ENCODE measurements around the gene FXYD1. TPM values are rescaled to one million over a fixed set of nuclear protein-coding genes. Genes with fewer than 3 reads are reported as not detected.

FXYD1 gene
- total and polyA plus RNA-seq, 3 donors from 2014 or later = 2.3 to 48.5 (median 11.1) TPM

DNA sequence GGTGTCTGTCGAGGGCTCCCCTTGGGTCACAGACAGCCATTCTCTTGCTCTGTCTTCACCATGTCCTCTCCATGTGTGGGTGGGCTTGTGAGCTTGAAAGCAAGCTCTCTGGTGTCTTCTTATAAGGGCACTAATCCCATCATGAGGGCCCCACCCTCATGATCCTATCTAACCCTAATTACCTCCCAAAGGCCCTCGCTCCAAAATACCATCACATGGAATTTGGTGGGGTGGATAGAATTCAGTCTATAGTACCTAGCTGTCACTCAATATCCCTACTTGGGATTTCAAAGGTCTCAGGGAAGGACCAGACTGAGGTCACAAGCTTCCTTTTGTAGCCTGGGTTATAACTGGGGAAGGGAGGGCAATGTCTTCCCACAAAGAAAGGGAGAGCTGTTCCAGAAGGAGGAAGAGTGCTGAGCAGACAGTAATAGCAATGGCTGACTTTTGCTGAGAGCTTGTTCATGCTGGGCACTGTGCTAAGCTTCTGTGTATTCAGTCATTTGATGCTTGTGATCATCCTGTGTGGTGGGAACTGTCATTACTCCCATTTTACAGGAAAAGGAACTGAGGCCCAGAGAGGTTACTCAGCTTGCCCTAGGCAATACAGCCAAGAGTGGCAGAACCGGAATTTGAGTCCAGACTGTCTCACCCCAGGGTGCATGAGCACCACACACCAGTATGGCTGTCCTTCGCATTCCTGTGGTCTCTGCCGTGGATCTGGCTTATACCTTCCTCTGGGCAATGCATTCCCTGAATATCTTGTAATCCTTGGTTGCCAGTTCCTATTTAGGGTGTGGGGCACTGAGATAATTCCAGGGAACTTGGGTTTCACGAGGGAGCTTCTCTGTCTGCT, 24.1 kb downstream of the FXYD1 start:
- no peaks in the 10 kb centered on the region for H3K4me1 ChIP-seq
- no peak overlapping the region for H3K27ac ChIP-seq
- H3K27me3 ChIP-seq = no peaks in the 10 kb centered on the region
- intact Hi-C loops (cut with DNase I; ENCODE audit: low total_unique reads) = no loop called here
- 80 to 90% methylated on average over 6 of the region's 6 CpGs for WGBS, 2 donors
- no peaks in the 10 kb centered on the region for H3K9me3 ChIP-seq
- no peaks in the 10 kb centered on the region for H3K36me3 ChIP-seq (ENCODE audit: low read depth, missing control alignments)
- TF ChIP-seq, protein P1, sequence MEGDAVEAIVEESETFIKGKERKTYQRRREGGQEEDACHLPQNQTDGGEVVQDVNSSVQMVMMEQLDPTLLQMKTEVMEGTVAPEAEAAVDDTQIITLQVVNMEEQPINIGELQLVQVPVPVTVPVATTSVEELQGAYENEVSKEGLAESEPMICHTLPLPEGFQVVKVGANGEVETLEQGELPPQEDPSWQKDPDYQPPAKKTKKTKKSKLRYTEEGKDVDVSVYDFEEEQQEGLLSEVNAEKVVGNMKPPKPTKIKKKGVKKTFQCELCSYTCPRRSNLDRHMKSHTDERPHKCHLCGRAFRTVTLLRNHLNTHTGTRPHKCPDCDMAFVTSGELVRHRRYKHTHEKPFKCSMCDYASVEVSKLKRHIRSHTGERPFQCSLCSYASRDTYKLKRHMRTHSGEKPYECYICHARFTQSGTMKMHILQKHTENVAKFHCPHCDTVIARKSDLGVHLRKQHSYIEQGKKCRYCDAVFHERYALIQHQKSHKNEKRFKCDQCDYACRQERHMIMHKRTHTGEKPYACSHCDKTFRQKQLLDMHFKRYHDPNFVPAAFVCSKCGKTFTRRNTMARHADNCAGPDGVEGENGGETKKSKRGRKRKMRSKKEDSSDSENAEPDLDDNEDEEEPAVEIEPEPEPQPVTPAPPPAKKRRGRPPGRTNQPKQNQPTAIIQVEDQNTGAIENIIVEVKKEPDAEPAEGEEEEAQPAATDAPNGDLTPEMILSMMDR (IDR thresholded peaks at IDR 0.05) = no peak
- no peak for TF ChIP-seq POLR2A (IDR thresholded peaks at IDR 0.05)
- H3K4me3 ChIP-seq = no peak overlapping the region
- DNase-seq = no peak

DNA sequence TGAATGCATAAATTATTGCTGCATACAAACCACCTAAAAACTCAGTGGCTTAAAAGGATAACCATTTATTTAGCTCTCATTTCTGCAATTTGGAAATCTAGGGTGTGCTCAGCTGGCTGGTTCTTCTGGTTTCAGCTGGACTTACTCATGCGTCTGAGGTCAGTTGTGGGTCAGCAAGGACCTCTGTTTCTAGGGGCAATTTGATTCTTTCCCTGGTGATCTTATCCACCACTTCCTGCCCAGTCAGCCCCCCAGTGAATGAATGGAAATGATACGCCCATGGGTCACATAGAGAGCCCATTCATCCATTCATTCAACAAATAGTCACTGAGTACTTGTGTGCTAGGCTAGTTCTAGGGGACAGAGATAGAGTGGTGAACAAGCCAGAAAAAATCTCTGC, 25.8 kb downstream of the FXYD1 start:
- TF ChIP-seq POLR2A (IDR thresholded peaks at IDR 0.05) = no peak
- TF ChIP-seq, protein P1 (IDR thresholded peaks at IDR 0.05) = no peak
- no peaks in the 10 kb centered on the region for H3K36me3 ChIP-seq (ENCODE audit: low read depth, missing control alignments)
- intact Hi-C loops (cut with DNase I; ENCODE audit: low total_unique reads) = no loop called here
- no peaks in the 10 kb centered on the region for H3K9me3 ChIP-seq
- H3K4me1 ChIP-seq = no peaks in the 10 kb centered on the region
- DNase-seq = no peak
- no peak overlapping the region for H3K27ac ChIP-seq
- WGBS, 2 donors = 63 to 90% methylated on average over 2 of the region's 2 CpGs
- no peaks in the 10 kb centered on the region for H3K27me3 ChIP-seq
- H3K4me3 ChIP-seq = no peak overlapping the region

DNA sequence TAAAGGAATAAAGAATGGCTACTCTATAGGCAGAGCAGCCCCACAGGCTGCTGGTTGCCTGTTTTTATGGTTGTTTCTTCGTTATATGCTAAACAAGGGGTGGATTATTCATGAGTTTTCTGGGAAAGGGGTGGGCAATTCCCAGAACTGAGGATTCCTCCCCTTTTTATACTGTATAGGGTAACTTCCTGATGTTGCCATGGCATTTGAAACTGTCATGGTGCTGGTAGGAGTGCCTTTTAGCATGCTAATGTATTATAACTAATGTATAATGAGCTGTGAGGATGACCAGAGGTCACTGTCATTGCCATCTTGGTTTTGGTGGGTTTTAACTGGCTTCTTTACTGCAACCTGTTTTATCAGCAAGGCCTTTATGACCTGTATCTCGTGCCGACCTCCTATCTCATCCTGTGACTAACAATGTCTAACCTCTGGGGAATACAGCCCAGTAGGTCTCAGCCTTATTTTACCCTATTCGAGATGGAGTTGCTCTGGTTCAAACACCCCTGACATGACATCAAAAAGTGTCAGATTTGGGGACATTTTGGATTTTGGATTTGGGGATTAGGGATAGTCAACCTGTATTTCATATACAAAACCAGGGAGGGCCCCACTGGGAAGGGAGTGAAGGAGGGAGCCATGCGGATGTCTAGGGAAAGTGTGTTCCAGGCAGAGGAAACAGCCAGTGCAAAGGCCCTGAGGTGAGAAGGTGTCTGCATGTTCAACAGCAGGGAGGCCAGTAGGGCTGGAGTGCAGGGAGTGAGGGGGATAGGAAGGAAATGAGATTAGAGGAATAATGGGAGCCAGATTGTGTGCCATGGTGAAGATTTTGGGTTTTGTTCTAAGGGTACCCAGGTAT, 26.8 kb downstream of the FXYD1 start:
- H3K4me1 ChIP-seq = no peaks in the 10 kb centered on the region
- intact Hi-C loops (cut with DNase I; ENCODE audit: low total_unique reads) = no loop called here
- no peak for DNase-seq
- no peaks in the 10 kb centered on the region for H3K27me3 ChIP-seq
- 74 to 77% methylated on average over 5 of the region's 5 CpGs for WGBS, 2 donors
- no peak overlapping the region for H3K4me3 ChIP-seq
- no peaks in the 10 kb centered on the region for H3K36me3 ChIP-seq (ENCODE audit: low read depth, missing control alignments)
- TF ChIP-seq POLR2A (IDR thresholded peaks at IDR 0.05) = no peak
- TF ChIP-seq, protein P1 (IDR thresholded peaks at IDR 0.05) = no peak
- no peaks in the 10 kb centered on the region for H3K9me3 ChIP-seq
- no peak overlapping the region for H3K27ac ChIP-seq

DNA sequence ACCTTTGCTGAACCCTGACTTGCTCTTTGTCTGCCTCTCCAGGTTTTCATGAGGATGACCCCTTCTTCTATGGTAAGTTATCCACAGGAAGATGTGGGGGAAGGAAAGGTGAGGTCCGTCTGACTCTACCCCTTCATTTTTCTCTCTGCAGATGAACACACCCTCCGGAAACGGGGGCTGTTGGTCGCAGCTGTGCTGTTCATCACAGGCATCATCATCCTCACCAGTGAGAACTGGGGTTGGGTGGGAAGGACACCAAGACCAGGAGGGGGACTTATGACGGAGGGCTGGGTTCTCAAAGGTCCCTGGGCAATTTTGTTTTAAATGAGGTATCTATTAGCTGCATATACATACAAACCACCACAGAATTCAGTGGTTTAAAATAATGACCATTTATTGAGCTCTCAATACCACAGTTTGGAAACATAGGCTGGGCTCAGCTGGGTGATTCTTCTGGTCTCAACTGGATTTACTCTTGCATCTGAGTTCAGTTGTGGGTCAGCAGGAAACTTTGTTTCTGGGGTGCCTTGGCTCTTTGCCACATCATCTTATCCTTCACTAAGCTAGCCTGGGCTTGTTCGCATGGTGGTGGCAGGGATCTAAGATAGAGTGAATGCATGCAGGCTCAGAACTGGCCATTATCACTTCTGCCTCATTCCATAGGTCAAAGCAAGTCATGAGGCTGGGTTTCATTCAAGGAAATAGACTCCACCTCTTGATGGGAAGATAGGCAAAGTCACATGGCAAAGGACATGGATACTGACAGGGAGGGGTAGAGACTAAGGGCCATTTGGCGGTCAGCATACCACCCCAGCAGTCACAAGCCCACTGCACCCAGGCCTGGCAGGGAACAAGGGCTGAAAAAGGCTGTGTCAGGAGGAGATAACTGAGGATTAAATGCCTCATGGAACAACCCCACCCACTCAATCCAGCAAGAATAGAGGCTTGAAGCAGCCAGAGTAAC, 27.8 kb downstream of the FXYD1 start:
- Histone ChIP-seq H3K27ac (no peak overlapping the region), H3K36me3 (ENCODE audit: low read depth, missing control alignments) (no peaks in the 10 kb centered on the region), H3K4me3 (no peak overlapping the region), H3K9me3 (no peaks in the 10 kb centered on the region), H3K4me1 (no peaks in the 10 kb centered on the region), H3K27me3 (no peaks in the 10 kb centered on the region)
- TF ChIP-seq, protein P1 (IDR thresholded peaks at IDR 0.05) = no peak
- no peak for TF ChIP-seq POLR2A (IDR thresholded peaks at IDR 0.05)
- intact Hi-C loops (cut with DNase I; ENCODE audit: low total_unique reads) = no loop called here
- no peak for DNase-seq
- WGBS, 2 donors = 94 to 95% methylated on average over 7 of the region's 7 CpGs

Data from testis (tissue), 3 donors.